Measurements from ENCODE around the gene ITIH1.

ITIH1 gene

GRCh38 chr3:52763466-52763865, 13.9 kb upstream of the ITIH1 start:
- DNase-seq (ENCODE audit: low read depth), result peak; percentile 13
- TF ChIP-seq, protein P1, sequence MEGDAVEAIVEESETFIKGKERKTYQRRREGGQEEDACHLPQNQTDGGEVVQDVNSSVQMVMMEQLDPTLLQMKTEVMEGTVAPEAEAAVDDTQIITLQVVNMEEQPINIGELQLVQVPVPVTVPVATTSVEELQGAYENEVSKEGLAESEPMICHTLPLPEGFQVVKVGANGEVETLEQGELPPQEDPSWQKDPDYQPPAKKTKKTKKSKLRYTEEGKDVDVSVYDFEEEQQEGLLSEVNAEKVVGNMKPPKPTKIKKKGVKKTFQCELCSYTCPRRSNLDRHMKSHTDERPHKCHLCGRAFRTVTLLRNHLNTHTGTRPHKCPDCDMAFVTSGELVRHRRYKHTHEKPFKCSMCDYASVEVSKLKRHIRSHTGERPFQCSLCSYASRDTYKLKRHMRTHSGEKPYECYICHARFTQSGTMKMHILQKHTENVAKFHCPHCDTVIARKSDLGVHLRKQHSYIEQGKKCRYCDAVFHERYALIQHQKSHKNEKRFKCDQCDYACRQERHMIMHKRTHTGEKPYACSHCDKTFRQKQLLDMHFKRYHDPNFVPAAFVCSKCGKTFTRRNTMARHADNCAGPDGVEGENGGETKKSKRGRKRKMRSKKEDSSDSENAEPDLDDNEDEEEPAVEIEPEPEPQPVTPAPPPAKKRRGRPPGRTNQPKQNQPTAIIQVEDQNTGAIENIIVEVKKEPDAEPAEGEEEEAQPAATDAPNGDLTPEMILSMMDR (conservative IDR thresholded peaks at IDR 0.05; ENCODE audit: control insufficient read depth, insufficient read depth, low read depth, low read length), result no peak
- H3K4me3 ChIP-seq (ENCODE audit: control insufficient read depth, low read depth, low read length), result no peak overlapping the region

DNA sequence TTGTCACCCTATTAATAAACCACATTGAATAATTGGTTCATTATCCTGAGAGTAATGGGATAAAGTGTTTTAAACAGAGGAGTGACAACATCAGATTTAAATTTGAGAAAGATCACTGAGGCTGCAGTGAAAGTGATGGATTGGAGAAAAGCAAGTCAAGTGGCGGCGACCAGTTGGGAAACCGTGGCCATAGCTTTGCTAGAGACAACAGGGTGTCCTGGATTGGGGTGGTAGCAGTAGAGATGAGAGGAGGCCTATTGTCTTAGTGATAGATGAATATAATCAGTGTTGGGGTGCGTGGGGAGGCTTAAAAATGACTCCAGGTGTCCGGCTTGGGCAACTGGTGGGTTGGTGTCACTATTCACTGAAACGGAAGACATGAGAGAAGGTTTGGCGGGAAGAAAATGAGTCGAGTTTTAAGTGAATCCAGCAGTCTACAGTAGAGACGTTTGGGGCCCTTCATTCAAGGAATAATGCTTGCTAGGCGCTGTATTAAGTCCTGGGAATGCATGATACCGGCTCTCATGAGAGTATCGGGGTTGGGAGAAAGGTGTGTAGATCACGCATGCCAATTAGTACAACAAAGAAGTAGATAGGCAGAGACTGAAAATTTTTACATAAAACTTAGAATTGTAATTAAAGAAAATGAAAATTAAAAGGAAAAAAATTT, 7.5 kb upstream of the ITIH1 start:
- TF ChIP-seq, protein P1 (conservative IDR thresholded peaks at IDR 0.05; ENCODE audit: control insufficient read depth, insufficient read depth, low read depth, low read length), result no peak
- H3K4me3 ChIP-seq (ENCODE audit: control insufficient read depth, low read depth, low read length), result peak overlapping the region; percentile 82
- DNase-seq (ENCODE audit: low read depth), result peak; percentile 11

GRCh38 chr3:52770496-52771333, 6.7 kb upstream of the ITIH1 start, which contains the start of gene NEK4:
TSS of gene NEK4 (minus strand) at chr3:52770940. CDS start at chr3:52770746, 194 bp downstream.
- peak within 1 kb of the TSS; percentile 82 for H3K4me3 ChIP-seq (ENCODE audit: control insufficient read depth, low read depth, low read length)
- TF ChIP-seq, protein P1 (conservative IDR thresholded peaks at IDR 0.05; ENCODE audit: control insufficient read depth, insufficient read depth, low read depth, low read length), result no peak
- DNase-seq (ENCODE audit: low read depth), result peak; percentile 84

GRCh38 chr3:52771334-52771681, 6.1 kb upstream of the ITIH1 start:
- TF ChIP-seq, protein P1 (conservative IDR thresholded peaks at IDR 0.05; ENCODE audit: control insufficient read depth, insufficient read depth, low read depth, low read length), result no peak
- peak overlapping the region; percentile 82 for H3K4me3 ChIP-seq (ENCODE audit: control insufficient read depth, low read depth, low read length)
- no peak for DNase-seq (ENCODE audit: low read depth)

- peak overlapping the region; percentile 82 for H3K4me3 ChIP-seq (ENCODE audit: control insufficient read depth, low read depth, low read length)
- TF ChIP-seq, protein P1 (conservative IDR thresholded peaks at IDR 0.05; ENCODE audit: control insufficient read depth, insufficient read depth, low read depth, low read length), result no peak
- DNase-seq (ENCODE audit: low read depth), result no peak
Observed at GRCh38 chr3:52771702-52772101, 5.7 kb upstream of the ITIH1 start.

DNA sequence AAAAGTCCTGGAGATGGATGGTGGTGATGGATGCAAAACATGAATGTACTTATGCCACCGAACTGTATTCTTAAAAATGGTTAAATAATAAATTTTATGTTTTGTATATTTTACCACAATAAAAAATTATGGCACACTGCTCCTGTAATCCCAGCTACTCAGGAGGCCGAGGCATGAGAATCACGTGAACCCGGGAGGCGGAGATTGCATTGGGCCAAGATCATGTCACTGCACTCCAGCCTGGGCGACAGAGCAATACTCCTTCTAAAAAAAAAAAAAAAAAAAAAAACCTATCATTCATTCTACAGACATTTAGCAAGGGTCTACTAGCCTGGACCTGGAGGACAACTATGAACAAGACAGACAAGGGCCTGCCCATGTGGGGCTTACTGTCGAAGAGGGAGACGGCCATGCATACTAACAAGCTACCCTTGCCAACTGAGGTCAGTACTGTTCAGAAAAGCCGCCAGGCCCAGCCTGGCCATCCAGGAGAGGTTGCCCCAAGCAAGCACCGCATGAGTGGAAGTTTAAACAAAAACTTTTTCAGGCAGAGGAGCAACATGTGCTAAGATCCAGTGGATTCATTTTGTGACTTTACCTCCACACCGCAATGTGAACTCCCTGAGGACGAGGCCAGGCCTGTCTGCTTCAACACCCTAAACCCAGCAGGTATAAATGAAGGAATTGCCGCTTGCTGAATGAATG, 3.9 kb upstream of the ITIH1 start:
- no peak for DNase-seq (ENCODE audit: low read depth)
- TF ChIP-seq, protein P1 (conservative IDR thresholded peaks at IDR 0.05; ENCODE audit: control insufficient read depth, insufficient read depth, low read depth, low read length), result no peak
- no peak overlapping the region for H3K4me3 ChIP-seq (ENCODE audit: control insufficient read depth, low read depth, low read length)
